DOHH2 (cell line): Measurements from ENCODE around the gene SH2D2A.

Experiments used
- H3F3A ChIP-seq: fragments of 200-600 bp; sonication (generic), shearing (Covaris generic); 2 replicates; pipeline ENCODE4 v1.6.0; 2016; ENCODE audit warnings: antibody characterized with exemption, mild to moderate bottlenecking; ENCODE audit not compliant: control insufficient read depth, insufficient read depth
- H3K27ac ChIP-seq: fragments of 200-600 bp; sonication (generic); 2 replicates; pipeline ENCODE4 v1.5.1; 2014; ENCODE audit warnings: low read depth, mild to moderate bottlenecking, low read length, moderate library complexity
- H3K27me3 ChIP-seq: fragments of 200-600 bp; sonication (generic); 2 replicates; pipeline ENCODE4 v1.6.1; 2014; ENCODE audit warnings: mild to moderate bottlenecking, low read length, mixed read lengths; ENCODE audit not compliant: control insufficient read depth
- H3K36me3 ChIP-seq: fragments of 200-600 bp; sonication (generic); 2 replicates; pipeline ENCODE4 v1.6.1; 2014; ENCODE audit warnings: mild to moderate bottlenecking, low read length, moderate library complexity, mixed read lengths; ENCODE audit not compliant: control insufficient read depth
- H3K4me1 ChIP-seq: fragments of 200-600 bp; sonication (generic); 2 replicates; pipeline ENCODE4 v1.6.1; 2014; ENCODE audit warnings: mild to moderate bottlenecking, low read length, mixed read lengths; ENCODE audit not compliant: control insufficient read depth
- H3K4me2 ChIP-seq: fragments of 200-600 bp; sonication (generic); 2 replicates; pipeline ENCODE4 v1.6.0; 2014; ENCODE audit warnings: mild to moderate bottlenecking, low read length, moderate library complexity
- H3K4me3 ChIP-seq: fragments of 200-600 bp; sonication (generic); 2 replicates; pipeline ENCODE4 v1.5.1; 2014; ENCODE audit warnings: mild to moderate bottlenecking, low read length, mixed read lengths
- H3K79me2 ChIP-seq: fragments of 200-600 bp; sonication (generic); 2 replicates; pipeline ENCODE4 v1.6.1; 2014; ENCODE audit warnings: mild to moderate bottlenecking, low read length, mixed read lengths; ENCODE audit not compliant: control insufficient read depth
- H3K9me2 ChIP-seq: fragments of 200-600 bp; sonication (generic); replicated peaks from 2 replicates; pipeline ENCODE4 v1.6.1; 2014; ENCODE audit warnings: mild to moderate bottlenecking, low read length, mixed read lengths; ENCODE audit not compliant: control insufficient read depth
- H3K9me3 ChIP-seq: fragments of 200-600 bp; sonication (generic); 2 replicates; pipeline ENCODE4 v1.6.1; 2014; ENCODE audit warnings: antibody characterized with exemption, low read length, mixed read lengths; ENCODE audit not compliant: control insufficient read depth, insufficient read depth
- H4K20me1 ChIP-seq: fragments of 200-600 bp; sonication (generic); 2 replicates; pipeline ENCODE4 v1.6.0; 2014; ENCODE audit warnings: low read depth, mild to moderate bottlenecking, antibody characterized with exemption, low read length, moderate library complexity; ENCODE audit not compliant: control insufficient read depth, insufficient read depth
- EZH2phosphoT487 ChIP-seq: fragments of 200-600 bp; sonication (generic); IDR thresholded peaks from 2 replicates; pipeline ENCODE4 v1.6.1; 2017; ENCODE audit warnings: borderline replicate concordance, mild to moderate bottlenecking, antibody characterized with exemption, low read length, moderate library complexity, mixed read lengths
- TF ChIP-seq, protein P1 (sequence below): fragments of 200-600 bp; sonication (generic); IDR thresholded peaks from one replicate; pipeline ENCODE4 v1.5.1; 2014; ENCODE audit warnings: antibody characterized with exemption, mild to moderate bottlenecking, low read depth, low read length; ENCODE audit not compliant: poor library complexity, severe bottlenecking

Gene SH2D2A

DNA sequence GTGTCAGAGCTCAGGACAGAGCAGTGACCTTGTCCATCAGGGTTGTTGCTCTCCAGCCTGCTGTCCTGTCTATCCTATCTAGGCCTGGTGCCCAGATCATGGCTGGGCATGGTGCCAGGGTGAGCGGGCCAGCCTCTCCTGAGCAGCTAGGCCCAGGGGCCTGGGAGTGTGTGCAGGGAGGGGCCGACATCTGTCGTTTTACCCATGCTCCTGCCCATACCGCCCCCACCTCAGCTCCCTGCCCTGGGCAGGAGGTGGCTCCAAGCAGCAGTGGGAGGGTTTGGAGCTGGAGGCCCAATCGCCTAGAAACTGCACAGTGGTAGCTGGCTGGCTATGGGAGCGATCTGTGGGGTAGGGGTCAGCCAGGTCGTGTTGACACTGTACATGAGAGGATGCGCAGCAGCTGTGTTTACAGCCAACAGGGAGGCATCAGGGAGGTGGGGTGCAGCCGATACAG lies 35.8 kb upstream of the SH2D2A start:
- Histone ChIP-seq H3K9me2 (no peaks in the 10 kb centered on the region), H3K9me3 (no peaks in the 10 kb centered on the region), H3K36me3 (no peaks in the 10 kb centered on the region), H3F3A (no peaks in the 10 kb centered on the region), H3K4me2 (no peak overlapping the region), H3K79me2 (no peaks in the 10 kb centered on the region), H3K27me3 (peaks cover 14% of the 10 kb centered on the region), H3K27ac (no peak overlapping the region), H3K4me3 (no peak overlapping the region), H3K4me1 (no peaks in the 10 kb centered on the region), H4K20me1 (no peaks in the 10 kb centered on the region; the same call in 1 of the 2 replicates)
- TF ChIP-seq, protein P1, sequence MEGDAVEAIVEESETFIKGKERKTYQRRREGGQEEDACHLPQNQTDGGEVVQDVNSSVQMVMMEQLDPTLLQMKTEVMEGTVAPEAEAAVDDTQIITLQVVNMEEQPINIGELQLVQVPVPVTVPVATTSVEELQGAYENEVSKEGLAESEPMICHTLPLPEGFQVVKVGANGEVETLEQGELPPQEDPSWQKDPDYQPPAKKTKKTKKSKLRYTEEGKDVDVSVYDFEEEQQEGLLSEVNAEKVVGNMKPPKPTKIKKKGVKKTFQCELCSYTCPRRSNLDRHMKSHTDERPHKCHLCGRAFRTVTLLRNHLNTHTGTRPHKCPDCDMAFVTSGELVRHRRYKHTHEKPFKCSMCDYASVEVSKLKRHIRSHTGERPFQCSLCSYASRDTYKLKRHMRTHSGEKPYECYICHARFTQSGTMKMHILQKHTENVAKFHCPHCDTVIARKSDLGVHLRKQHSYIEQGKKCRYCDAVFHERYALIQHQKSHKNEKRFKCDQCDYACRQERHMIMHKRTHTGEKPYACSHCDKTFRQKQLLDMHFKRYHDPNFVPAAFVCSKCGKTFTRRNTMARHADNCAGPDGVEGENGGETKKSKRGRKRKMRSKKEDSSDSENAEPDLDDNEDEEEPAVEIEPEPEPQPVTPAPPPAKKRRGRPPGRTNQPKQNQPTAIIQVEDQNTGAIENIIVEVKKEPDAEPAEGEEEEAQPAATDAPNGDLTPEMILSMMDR, result no peak

DNA sequence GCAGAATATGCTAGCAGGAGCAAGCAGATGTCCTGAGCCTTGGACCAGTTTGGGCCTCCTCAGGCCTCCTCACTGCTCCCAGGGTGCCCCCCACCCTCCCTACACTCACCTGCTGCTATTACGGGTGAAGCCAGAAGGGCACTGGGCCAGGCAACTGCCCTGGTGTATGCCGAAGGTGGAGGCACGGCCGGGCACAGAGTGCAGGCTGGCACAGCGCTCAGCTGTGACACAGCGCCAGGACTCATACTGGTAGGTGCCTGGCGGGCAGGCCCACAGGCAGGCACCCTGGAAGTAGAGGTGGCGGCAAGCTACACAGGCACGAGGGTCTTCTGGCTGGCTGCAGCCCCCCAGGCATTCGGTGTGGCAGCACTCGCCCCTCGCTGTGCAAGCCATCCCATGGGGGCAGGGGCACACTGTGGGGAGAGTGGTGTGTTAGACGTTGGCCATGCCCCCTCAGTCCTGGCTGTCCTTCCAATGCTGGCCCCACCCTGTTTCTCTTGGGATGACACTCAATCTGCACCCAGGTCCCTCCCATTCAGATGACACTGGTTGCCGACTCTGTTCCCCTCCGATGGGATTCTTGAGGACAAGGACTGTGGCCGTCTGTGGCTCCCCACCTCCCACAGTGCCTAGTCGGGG lies 35.2 kb upstream of the SH2D2A start:
- H3K79me2 ChIP-seq, result no peaks in the 10 kb centered on the region
- no peaks in the 10 kb centered on the region for H3K4me1 ChIP-seq
- no peaks in the 10 kb centered on the region for H3K9me2 ChIP-seq
- H3K4me2 ChIP-seq, result no peak overlapping the region
- no peaks in the 10 kb centered on the region; the same call in 1 of the 2 replicates for H4K20me1 ChIP-seq
- H3F3A ChIP-seq, result no peaks in the 10 kb centered on the region
- no peaks in the 10 kb centered on the region for H3K36me3 ChIP-seq
- no peak overlapping the region for H3K27ac ChIP-seq
- no peak overlapping the region for H3K4me3 ChIP-seq
- peaks cover 8% of the 10 kb centered on the region for H3K27me3 ChIP-seq
- no peaks in the 10 kb centered on the region for H3K9me3 ChIP-seq
- TF ChIP-seq, protein P1, result no peak
- no peak for TF ChIP-seq EZH2phosphoT487

DNA sequence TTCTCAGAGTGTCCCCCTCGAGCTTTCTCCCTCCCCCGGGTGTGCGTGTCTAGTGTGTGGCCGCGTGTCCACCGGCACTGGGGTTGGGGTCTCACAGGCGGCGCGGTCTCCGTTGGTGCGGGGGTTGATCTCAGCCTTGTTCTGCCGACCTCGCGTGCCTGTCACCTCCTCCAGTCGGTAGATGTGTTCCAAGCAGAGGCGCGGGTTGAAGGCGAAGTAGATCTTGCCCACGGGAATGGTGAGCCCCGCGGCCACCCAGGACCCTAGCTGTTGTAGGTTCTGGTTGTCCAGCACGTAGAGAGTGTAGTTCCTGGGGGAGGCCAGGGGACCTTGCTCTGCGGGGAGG lies 32.5 kb upstream of the SH2D2A start:
- Histone ChIP-seq H4K20me1 (no peaks in the 10 kb centered on the region), H3K27ac (no peak overlapping the region), H3K4me1 (no peaks in the 10 kb centered on the region), H3K27me3 (no peaks in the 10 kb centered on the region), H3K79me2 (no peaks in the 10 kb centered on the region), H3F3A (no peaks in the 10 kb centered on the region), H3K9me2 (no peaks in the 10 kb centered on the region), H3K9me3 (no peaks in the 10 kb centered on the region), H3K4me3 (no peak overlapping the region), H3K4me2 (no peak overlapping the region), H3K36me3 (no peaks in the 10 kb centered on the region)
- no peak for TF ChIP-seq EZH2phosphoT487
- TF ChIP-seq, protein P1, result no peak
